ENCODE data around the gene IFFO2.

DNA sequence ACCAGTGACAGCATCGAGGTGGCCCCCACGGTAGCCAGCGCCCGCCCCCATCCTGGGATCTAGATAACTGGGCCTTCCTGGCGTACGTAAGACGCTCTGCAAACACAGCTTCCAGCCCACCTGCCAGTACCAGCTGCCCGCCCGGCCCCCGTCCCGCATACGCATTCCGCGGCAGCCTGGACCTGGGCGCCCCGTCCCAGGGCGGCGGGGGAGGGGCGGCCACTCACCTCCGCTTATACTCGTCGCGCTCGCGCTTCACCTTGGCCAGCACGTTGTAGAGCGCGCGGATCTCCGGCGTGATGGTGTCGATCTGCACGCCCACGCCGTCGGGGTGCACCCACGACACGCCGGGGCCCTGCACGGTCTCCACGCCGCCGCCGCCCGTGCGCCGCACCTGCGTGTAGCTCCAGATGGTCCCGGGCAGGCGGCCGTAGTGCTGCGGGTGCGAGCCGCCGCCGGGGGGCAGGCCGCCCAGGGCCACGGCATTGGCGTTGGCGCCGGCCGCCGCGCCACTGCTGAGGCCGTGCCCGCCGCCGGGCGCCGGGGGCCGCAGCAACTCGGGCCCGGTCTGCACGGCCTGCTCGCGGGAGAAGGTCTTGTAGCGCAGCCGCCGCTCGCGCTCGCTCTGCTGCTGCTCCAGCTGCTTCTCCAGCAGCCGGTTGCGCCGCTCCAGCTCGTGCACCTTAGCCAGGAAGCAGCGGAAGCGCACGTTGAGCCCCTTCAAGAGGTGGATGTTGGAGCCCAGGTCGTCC is 859 bp downstream of the IFFO2 start:
- TF ChIP-seq POLR2A (IDR thresholded peaks at IDR 0.05), result peak in 1 of 4 donors; percentile 31
- TF ChIP-seq, protein P1, sequence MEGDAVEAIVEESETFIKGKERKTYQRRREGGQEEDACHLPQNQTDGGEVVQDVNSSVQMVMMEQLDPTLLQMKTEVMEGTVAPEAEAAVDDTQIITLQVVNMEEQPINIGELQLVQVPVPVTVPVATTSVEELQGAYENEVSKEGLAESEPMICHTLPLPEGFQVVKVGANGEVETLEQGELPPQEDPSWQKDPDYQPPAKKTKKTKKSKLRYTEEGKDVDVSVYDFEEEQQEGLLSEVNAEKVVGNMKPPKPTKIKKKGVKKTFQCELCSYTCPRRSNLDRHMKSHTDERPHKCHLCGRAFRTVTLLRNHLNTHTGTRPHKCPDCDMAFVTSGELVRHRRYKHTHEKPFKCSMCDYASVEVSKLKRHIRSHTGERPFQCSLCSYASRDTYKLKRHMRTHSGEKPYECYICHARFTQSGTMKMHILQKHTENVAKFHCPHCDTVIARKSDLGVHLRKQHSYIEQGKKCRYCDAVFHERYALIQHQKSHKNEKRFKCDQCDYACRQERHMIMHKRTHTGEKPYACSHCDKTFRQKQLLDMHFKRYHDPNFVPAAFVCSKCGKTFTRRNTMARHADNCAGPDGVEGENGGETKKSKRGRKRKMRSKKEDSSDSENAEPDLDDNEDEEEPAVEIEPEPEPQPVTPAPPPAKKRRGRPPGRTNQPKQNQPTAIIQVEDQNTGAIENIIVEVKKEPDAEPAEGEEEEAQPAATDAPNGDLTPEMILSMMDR (IDR thresholded peaks at IDR 0.05), result peak in 2 of 6 experiments; percentile 16 to 32

All from esophagus squamous epithelium (tissue), 4 donors.